ENCODE measurements around the gene GALNS.

DNA sequence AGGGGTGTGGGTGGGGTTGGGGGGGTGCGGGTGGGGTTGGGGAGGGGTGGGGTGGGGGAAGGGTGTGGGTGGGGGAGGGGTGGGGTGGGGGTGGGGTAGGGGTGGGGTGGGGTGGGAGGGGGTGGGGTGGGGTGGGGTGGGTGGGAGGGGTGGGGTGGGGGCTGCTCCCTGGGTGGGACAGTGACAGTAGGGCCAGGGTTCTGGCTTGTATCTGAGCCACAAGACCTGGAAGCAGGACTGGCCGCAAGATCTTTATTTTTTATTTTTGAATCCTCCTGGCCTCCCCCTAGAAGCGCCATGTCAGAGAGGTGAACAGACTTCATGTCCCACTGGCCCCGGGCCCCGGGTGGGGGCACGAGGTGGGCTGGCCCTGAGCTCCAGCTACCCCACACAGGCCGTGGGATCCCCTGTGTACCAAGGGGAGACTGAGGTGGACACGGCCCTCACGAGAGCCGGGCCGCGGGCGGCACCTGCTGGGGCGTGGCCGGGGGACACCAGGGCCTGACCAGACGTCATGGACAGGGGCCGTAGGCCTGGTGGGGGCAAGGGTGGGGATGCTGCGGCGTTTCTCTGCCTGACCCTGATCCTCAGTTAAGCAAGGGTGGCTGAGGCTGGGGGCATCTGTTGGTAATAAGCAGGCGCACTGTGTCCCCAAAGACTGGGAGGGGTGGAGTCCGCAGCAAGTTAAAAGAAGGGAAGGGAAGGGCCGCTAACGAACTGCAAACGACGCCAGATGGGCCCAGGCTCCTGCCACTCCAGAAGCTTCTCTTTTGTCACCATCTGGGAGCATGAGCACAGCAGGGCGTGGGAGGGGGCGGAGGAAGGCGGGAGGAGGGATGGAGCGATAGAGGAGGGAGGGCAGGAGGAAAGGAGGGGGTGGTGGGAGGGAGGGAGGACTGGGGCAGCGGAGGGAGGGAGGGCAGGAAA lies 32.0 kb upstream of the GALNS start:
- TF ChIP-seq, protein P1, sequence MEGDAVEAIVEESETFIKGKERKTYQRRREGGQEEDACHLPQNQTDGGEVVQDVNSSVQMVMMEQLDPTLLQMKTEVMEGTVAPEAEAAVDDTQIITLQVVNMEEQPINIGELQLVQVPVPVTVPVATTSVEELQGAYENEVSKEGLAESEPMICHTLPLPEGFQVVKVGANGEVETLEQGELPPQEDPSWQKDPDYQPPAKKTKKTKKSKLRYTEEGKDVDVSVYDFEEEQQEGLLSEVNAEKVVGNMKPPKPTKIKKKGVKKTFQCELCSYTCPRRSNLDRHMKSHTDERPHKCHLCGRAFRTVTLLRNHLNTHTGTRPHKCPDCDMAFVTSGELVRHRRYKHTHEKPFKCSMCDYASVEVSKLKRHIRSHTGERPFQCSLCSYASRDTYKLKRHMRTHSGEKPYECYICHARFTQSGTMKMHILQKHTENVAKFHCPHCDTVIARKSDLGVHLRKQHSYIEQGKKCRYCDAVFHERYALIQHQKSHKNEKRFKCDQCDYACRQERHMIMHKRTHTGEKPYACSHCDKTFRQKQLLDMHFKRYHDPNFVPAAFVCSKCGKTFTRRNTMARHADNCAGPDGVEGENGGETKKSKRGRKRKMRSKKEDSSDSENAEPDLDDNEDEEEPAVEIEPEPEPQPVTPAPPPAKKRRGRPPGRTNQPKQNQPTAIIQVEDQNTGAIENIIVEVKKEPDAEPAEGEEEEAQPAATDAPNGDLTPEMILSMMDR (conservative IDR thresholded peaks at IDR 0.05; ENCODE audit: low read depth, low read length): no peak
- TF ChIP-seq RAD21 (IDR thresholded peaks at IDR 0.05; ENCODE audit: low read length) (no peak), POLR2A (IDR thresholded peaks at IDR 0.05; ENCODE audit: low read depth, low read length) (no peak), RCOR1 (IDR thresholded peaks at IDR 0.05; ENCODE audit: insufficient replicate concordance, low read length) (no peak)

Measured in IMR-90 (cell line).